ENCODE data around the gene ZNF335.

Gene ZNF335

GRCh38 chr20:45969712-45970634 is 2.0 kb downstream of the ZNF335 start:
- peak; percentile 69 for TF ChIP-seq CTCF (IDR thresholded peaks at IDR 0.05; ENCODE audit: insufficient read depth, missing control alignments)
- FAIRE-seq, result no peak
- DNase-seq (ENCODE audit: insufficient read length, low spot score), result peak; percentile 49

DNA sequence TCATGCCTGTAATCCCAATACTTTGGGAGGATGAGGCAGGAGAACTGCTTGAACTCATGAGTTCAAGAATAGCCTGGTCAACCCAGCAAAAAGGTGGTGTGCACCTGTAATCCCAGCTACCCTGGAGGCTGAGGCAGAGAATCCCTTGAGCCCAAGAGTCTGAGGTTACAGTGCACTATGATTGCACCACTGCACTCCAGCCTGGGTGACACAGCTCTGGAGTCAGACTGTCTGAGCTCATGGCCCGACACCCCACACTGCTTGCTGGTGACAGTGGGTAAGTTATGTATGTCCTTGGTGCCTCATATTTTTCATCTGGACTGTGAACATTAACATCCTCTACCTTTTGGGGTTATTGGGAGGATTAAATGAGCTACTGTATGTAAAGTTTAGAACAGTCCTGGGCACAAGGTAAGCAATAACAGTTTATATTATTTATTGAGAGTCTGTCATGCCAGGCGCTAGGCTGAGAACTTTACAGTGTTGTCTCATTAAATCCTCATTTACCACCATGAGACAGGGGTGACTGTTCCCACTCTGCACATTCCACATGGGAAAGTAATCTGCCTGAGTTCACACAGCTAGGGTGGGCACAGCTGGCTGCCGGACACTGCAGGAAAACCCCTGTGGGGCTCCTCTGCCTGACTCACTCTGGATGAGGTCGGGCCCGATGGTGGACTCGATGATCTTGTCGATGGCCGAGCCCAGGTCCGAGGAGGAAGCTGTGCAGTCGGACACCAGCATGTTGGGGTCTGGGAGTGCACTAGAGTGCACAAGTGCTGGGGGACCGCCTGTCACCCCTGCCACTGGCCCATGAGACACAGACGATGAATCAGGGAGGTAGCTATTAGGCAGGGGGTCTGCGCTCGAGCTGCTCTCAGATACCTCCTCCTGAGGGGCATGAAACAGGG is 2.9 kb downstream of the ZNF335 start:
- no peak for FAIRE-seq
- TF ChIP-seq CTCF (IDR thresholded peaks at IDR 0.05; ENCODE audit: insufficient read depth, missing control alignments), result no peak
- no peak for DNase-seq (ENCODE audit: insufficient read length, low spot score)

GRCh38 chr20:45968081-45968671 is 3.8 kb downstream of the ZNF335 start:
- FAIRE-seq (no peak), DNase-seq (ENCODE audit: insufficient read length, low spot score) (no peak)
- TF ChIP-seq CTCF (IDR thresholded peaks at IDR 0.05; ENCODE audit: insufficient read depth, missing control alignments), result no peak

- DNase-seq (ENCODE audit: insufficient read length, low spot score), result no peak
- FAIRE-seq, result no peak
- no peak for TF ChIP-seq CTCF (IDR thresholded peaks at IDR 0.05; ENCODE audit: insufficient read depth, missing control alignments)
These were observed 4.4 kb downstream of the ZNF335 start for GRCh38 chr20:45967551-45968080.

- no peak for DNase-seq (ENCODE audit: insufficient read length, low spot score)
- no peak for TF ChIP-seq CTCF (IDR thresholded peaks at IDR 0.05; ENCODE audit: insufficient read depth, missing control alignments)
- no peak for FAIRE-seq
These were observed 6.6 kb downstream of the ZNF335 start for GRCh38 chr20:45965169-45966002.

DNA sequence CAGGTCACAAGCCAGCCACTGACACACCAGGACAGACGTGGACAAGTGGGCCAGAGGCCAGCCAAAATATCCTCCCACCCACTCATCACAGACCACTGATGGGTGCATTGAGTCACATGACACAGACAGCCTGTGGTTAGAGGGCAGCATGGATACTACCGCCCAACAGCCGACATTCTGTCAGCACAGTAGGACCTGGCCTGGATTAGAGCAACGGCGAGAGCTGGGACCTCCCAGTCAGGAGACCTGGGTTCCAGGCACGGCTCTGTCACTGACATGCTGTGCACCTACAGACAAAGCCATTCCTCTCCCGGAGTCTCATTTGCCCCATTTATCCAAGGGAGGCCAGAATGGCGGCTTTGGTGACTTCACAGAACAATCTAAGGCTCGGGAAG is 8.0 kb downstream of the ZNF335 start:
- TF ChIP-seq CTCF (IDR thresholded peaks at IDR 0.05; ENCODE audit: insufficient read depth, missing control alignments), result no peak
- no peak for FAIRE-seq
- DNase-seq (ENCODE audit: insufficient read length, low spot score), result no peak
